CD14-positive monocyte (primary cell): ENCODE measurements around the gene RSBN1. TPM values are rescaled to one million over a fixed set of nuclear protein-coding genes. Genes with fewer than 3 reads are reported as not detected.

Experiments used
- DNase-seq, 3 donors: peaks; one replicate each; pipeline ENCODE4 v3.0.0-alpha.2; 2011 to 2022
- H2AFZ ChIP-seq: 2 replicates; pipeline ENCODE4 v1.6.0; 2012; ENCODE audit warnings: mild to moderate bottlenecking, low read depth, low read length, inconsistent platforms; ENCODE audit not compliant: insufficient read depth, poor library complexity, severe bottlenecking
- H3K27ac ChIP-seq, 2 donors: 1 replicate in 1 of 2; 2 replicates in 1 of 2; pipeline ENCODE4 v1.5.1; 2012 to 2013; ENCODE audit warnings: low read length in 2 of 2, control low read depth in 1 of 2, inconsistent platforms in 1 of 2, low read depth in 1 of 2, mild to moderate bottlenecking in 1 of 2
- H3K27me3 ChIP-seq, 2 donors: one replicate each; pipeline versions ENCODE4 v1.6.0 to v1.6.1; 2011 to 2013; ENCODE audit warnings: low read length in 2 of 2; ENCODE audit not compliant: control insufficient read depth in 2 of 2, insufficient read depth in 2 of 2
- H3K36me3 ChIP-seq, 2 donors: replicated peaks in 1 of 2; 1 replicate in 1 of 2; 2 replicates in 1 of 2; pipeline versions ENCODE4 v1.5.1 to v1.6.1; 2012 to 2013; ENCODE audit warnings: low read length in 2 of 2, control low read depth in 1 of 2, inconsistent platforms in 1 of 2, mild to moderate bottlenecking in 1 of 2; ENCODE audit not compliant: insufficient read depth in 2 of 2, control insufficient read depth in 1 of 2
- H3K4me1 ChIP-seq, 2 donors: 1 replicate in 1 of 2; 2 replicates in 1 of 2; pipeline versions ENCODE4 v1.5.1 to v1.6.1; 2012 to 2013; ENCODE audit warnings: low read length in 2 of 2, control low read depth in 1 of 2, inconsistent platforms in 1 of 2, mild to moderate bottlenecking in 1 of 2, moderate library complexity in 1 of 2; ENCODE audit not compliant: insufficient read depth in 2 of 2, control insufficient read depth in 1 of 2
- H3K4me2 ChIP-seq: replicated peaks from 2 replicates; pipeline ENCODE3; 2012; ENCODE audit warnings: low read length, moderate library complexity, mild to moderate bottlenecking; ENCODE audit not compliant: poor library complexity, severe bottlenecking; ENCODE audit errors: extremely low read depth
- H3K4me3 ChIP-seq, 3 experiments: fragments of 200-600 bp in 1 of 3; sonication (generic) in 1 of 3; replicated peaks in 1 of 3; 1 replicate in 2 of 3; 2 replicates in 1 of 3; pipeline ENCODE4 v1.5.1; 2011 to 2013; ENCODE audit warnings: low read length in 3 of 3, mild to moderate bottlenecking in 3 of 3, control low read depth in 2 of 3, low read depth in 2 of 3, inconsistent platforms in 1 of 3, moderate library complexity in 1 of 3
- H3K79me2 ChIP-seq: 2 replicates; pipeline ENCODE4 v1.6.0; 2012; ENCODE audit warnings: mild to moderate bottlenecking, control low read depth, inconsistent platforms, low read length, moderate library complexity; ENCODE audit not compliant: insufficient read depth
- H3K9ac ChIP-seq: 2 replicates; pipeline ENCODE4 v1.6.0; 2017; ENCODE audit warnings: low read length, mild to moderate bottlenecking; ENCODE audit not compliant: insufficient read depth, poor library complexity, severe bottlenecking
- H3K9me3 ChIP-seq, 2 donors: replicated peaks in 1 of 2; 1 replicate in 1 of 2; 2 replicates in 1 of 2; pipeline versions ENCODE4 v1.5.1 to v1.6.1; 2012 to 2013; ENCODE audit warnings: low read length in 2 of 2, control low read depth in 1 of 2; ENCODE audit not compliant: control insufficient read depth in 1 of 2, insufficient read depth in 1 of 2
- H4K20me1 ChIP-seq: 2 replicates; pipeline ENCODE4 v1.6.0; 2012; ENCODE audit warnings: mild to moderate bottlenecking, low read length, control low read depth, moderate library complexity; ENCODE audit not compliant: insufficient read depth
- H3K27ac Mint-ChIP-seq, 7 donors: one replicate each; pipeline ENCODE4 v1.8.0; 2020; ENCODE audit warnings: mild to moderate bottlenecking in 7 of 7, mixed read lengths in 7 of 7, moderate library complexity in 6 of 7, inconsistent platforms in 2 of 7
- H3K27me3 Mint-ChIP-seq, 3 donors: one replicate each; pipeline ENCODE4 v1.8.0; 2021 to 2022; ENCODE audit warnings: low read depth in 3 of 3, mild to moderate bottlenecking in 3 of 3, mixed read lengths in 3 of 3, moderate library complexity in 3 of 3, inconsistent platforms in 1 of 3
- H3K36me3 Mint-ChIP-seq, 2 donors: one replicate each; pipeline ENCODE4 v1.8.0; 2020; ENCODE audit warnings: mixed read lengths in 2 of 2, inconsistent platforms in 1 of 2, mild to moderate bottlenecking in 1 of 2
- H3K4me1 Mint-ChIP-seq: one replicate; pipeline ENCODE4 v1.8.0; 2020; ENCODE audit warnings: mild to moderate bottlenecking, mixed read lengths
- H3K4me3 Mint-ChIP-seq, 2 donors: one replicate each; pipeline ENCODE4 v1.8.0; 2020; ENCODE audit warnings: mild to moderate bottlenecking in 2 of 2, mixed read lengths in 2 of 2, moderate library complexity in 1 of 2
- H3K9me3 Mint-ChIP-seq, 7 donors: one replicate each; pipeline ENCODE4 v1.8.0; 2020 to 2022; ENCODE audit warnings: mixed read lengths in 7 of 7, mild to moderate bottlenecking in 6 of 7, moderate library complexity in 6 of 7, inconsistent platforms in 2 of 7
- CTCF ChIP-seq: fragments of 200-600 bp; IDR thresholded peaks from one replicate; pipeline ENCODE4 v1.8.0; 2022; ENCODE audit warnings: antibody characterized with exemption, mild to moderate bottlenecking
- WGBS: methylation state at CpG from one replicate; pipeline ENCODE4 v1.1.5; 2013; ENCODE audit warnings: missing lambda C conversion rate; ENCODE audit not compliant: insufficient coverage; 5-methylcytosine and 5-hydroxymethylcytosine counted together
- intact Hi-C, 2 donors: fragments of 100-400 bp; cut with micrococcal nuclease; formaldehyde crosslinking; loops; one replicate each; pipeline versions ENCODE4 v1.15.0 to v1.15.1; 2023
- polyA plus RNA-seq, 3 donors: library from polyadenylated mRNA; depleted of rRNA in 1 of 3; unstranded in 2 of 3; stranded (reverse) in 1 of 3; fragments of 300-500 nt in 2 of 3; fragments of >200 nt in 1 of 3; fragmentation: Illumina TruSeq in 2 of 3; gene quantifications; 1 replicate in 2 of 3; 2 replicates in 1 of 3; pipeline ENCODE4 v1.2.3, GENCODE V29; 2012 to 2021

Gene RSBN1
- polyA plus RNA-seq, 3 donors = 6.5 to 9.0 (median 8.9) TPM

DNA sequence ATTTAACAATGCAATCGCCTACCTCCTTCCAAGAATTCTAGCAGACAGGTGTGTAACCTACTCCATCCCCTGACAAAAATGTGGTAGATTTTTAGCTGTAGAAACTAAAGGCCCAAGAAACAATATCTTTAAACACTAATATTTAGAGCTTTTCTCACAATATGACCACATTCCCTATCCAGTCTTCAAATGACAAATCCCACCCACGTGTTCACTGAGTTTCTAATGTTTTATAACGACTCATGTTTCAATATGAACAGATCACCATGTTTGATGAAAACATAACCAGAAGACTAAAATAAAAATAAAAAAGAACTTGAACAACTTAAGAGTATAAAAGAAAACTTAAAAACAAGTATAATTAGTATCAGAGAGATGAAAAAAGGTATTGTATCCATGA, 24.6 kb downstream of the RSBN1 start:
- Histone ChIP-seq H3K79me2 (peaks cover 84% of the 10 kb centered on the region), H3K27ac (no peak overlapping the region), H3K4me2 (no peak overlapping the region), H2AFZ (no peak overlapping the region), H3K9ac (no peak overlapping the region), H3K4me3 (no peak overlapping the region), H4K20me1 (peaks cover 46% of the 10 kb centered on the region), H3K36me3 (peaks cover 11 to 29% of the 10 kb centered on the region in 2 donors), H3K4me1 (peaks cover 20% of the 10 kb centered on the region in 2 donors), H3K27me3 (no peaks in the 10 kb centered on the region), H3K9me3 (no peaks in the 10 kb centered on the region)
- intact Hi-C loops = no loop called here
- Mint-ChIP-seq H3K36me3 (peaks cover 29 to 40% of the 10 kb centered on the region in 2 donors), H3K27ac (no peak overlapping the region), H3K27me3 (no peaks in the 10 kb centered on the region), H3K4me1 (peaks cover 10% of the 10 kb centered on the region), H3K9me3 (no peaks in the 10 kb centered on the region), H3K4me3 (no peak overlapping the region)
- TF ChIP-seq CTCF = no peak
- no CpG with 5 or more reads among the region's 3 CpGs for WGBS
- DNase-seq = no peak

GRCh38 chr1:113786069-113786468, 26.2 kb downstream of the RSBN1 start:
- Mint-ChIP-seq H3K4me1 (peaks cover 10% of the 10 kb centered on the region), H3K27ac (peak overlapping the region in 3 of 7 donors; percentile 0 to 68 (median 63)), H3K27me3 (no peaks in the 10 kb centered on the region), H3K36me3 (peaks cover 26 to 36% of the 10 kb centered on the region in 2 donors), H3K4me3 (no peak overlapping the region), H3K9me3 (no peaks in the 10 kb centered on the region)
- peaks cover 8 to 22% of the 10 kb centered on the region in 2 donors for H3K36me3 ChIP-seq
- H3K27ac ChIP-seq = no peak overlapping the region
- H3K4me3 ChIP-seq = no peak overlapping the region
- WGBS = no CpG with 5 or more reads among the region's 1 CpG
- H3K4me1 ChIP-seq = peaks cover 31 to 36% of the 10 kb centered on the region in 2 donors
- intact Hi-C loops = no loop called here
- no peaks in the 10 kb centered on the region for H3K27me3 ChIP-seq
- no peaks in the 10 kb centered on the region for H3K9me3 ChIP-seq
- no peak overlapping the region for H3K9ac ChIP-seq
- H4K20me1 ChIP-seq = peaks cover 46% of the 10 kb centered on the region
- no peak overlapping the region for H2AFZ ChIP-seq
- DNase-seq = no peak
- peaks cover 87% of the 10 kb centered on the region for H3K79me2 ChIP-seq
- no peak for TF ChIP-seq CTCF
- no peak overlapping the region for H3K4me2 ChIP-seq
